Colon (tissue), 2 donors: ENCODE data around the gene SPATA31C1.
"Not testable (repeated sequence)": the region's sequence is repeated elsewhere in the genome, so short reads cannot be mapped to it uniquely, and the experiment has no call there.

Experiments used
- FAIRE-seq: peaks from 2 replicates; lab custom pipeline; 2012; peaks lifted over from hg19 to GRCh38; lab: Jason Lieb, UNC
- donor health status: control.
- donor health status: control.

Gene SPATA31C1

GRCh38 chr9:87917662-87918061, at the start of gene SPATA31C1:
Gene SPATA31C1 (plus strand): TSS chr9:87917962.
- FAIRE-seq, result not testable (repeated sequence)

GRCh38 chr9:87868175-87868574, 49.6 kb upstream of the SPATA31C1 start:
- FAIRE-seq, result no peak

- no peak for FAIRE-seq
Observed at GRCh38 chr9:87868635-87869034, 49.1 kb upstream of the SPATA31C1 start.

- no peak for FAIRE-seq
Observed at GRCh38 chr9:87869082-87869481, 48.7 kb upstream of the SPATA31C1 start.

- no peak for FAIRE-seq
Observed at GRCh38 chr9:87871425-87872078, 46.2 kb upstream of the SPATA31C1 start.

- FAIRE-seq, result no peak
Observed at GRCh38 chr9:87872079-87872624, 45.6 kb upstream of the SPATA31C1 start.

- no peak for FAIRE-seq
Observed at GRCh38 chr9:87873607-87874303, 44.0 kb upstream of the SPATA31C1 start.

GRCh38 chr9:87874304-87874623, 43.5 kb upstream of the SPATA31C1 start:
- no peak for FAIRE-seq

GRCh38 chr9:87875060-87875459, 42.7 kb upstream of the SPATA31C1 start:
- no peak for FAIRE-seq

GRCh38 chr9:87875831-87876545, 41.8 kb upstream of the SPATA31C1 start:
- FAIRE-seq, result no peak

- FAIRE-seq, result no peak
Observed at GRCh38 chr9:87876708-87877107, 41.1 kb upstream of the SPATA31C1 start.

- no peak for FAIRE-seq
Observed at GRCh38 chr9:87878989-87879511, 38.7 kb upstream of the SPATA31C1 start.

GRCh38 chr9:87880116-87880515, 37.6 kb upstream of the SPATA31C1 start:
- no peak for FAIRE-seq

GRCh38 chr9:87880683-87881082, 37.1 kb upstream of the SPATA31C1 start:
- FAIRE-seq, result no peak

- FAIRE-seq, result no peak
Observed at GRCh38 chr9:87882627-87883026, 35.1 kb upstream of the SPATA31C1 start, which contains the start of gene SPATA31E1. Gene SPATA31E1 (plus strand): TSS chr9:87882877. CDS start chr9:87882892, 15 bp downstream.

GRCh38 chr9:87883274-87883673, 34.5 kb upstream of the SPATA31C1 start:
- no peak for FAIRE-seq

GRCh38 chr9:87883990-87884389, 33.8 kb upstream of the SPATA31C1 start:
- FAIRE-seq, result no peak

- FAIRE-seq, result no peak
Observed at GRCh38 chr9:87884578-87885459, 32.9 kb upstream of the SPATA31C1 start.

- no peak for FAIRE-seq
Observed at GRCh38 chr9:87885484-87886189, 32.1 kb upstream of the SPATA31C1 start.

- FAIRE-seq, result no peak
Observed at GRCh38 chr9:87886210-87886932, 31.4 kb upstream of the SPATA31C1 start.
